Muscle of arm (tissue), 12 donors: ENCODE data around the gene GCH1. TPM values are rescaled to one million over a fixed set of nuclear protein-coding genes. Genes with fewer than 3 reads are reported as not detected.
A peak's percentile ranks its signal among the peaks of the same experiment; 100 is the strongest.
"Not testable (repeated sequence)": the region's sequence is repeated elsewhere in the genome, so short reads cannot be mapped to it uniquely, and the experiment has no call there.

ENCODE experiments used
- DNase-seq: peaks from one replicate; pipeline ENCODE4 v3.0.0-alpha.2; 2013
- polyA plus RNA-seq, 12 donors: library from polyadenylated mRNA; unstranded; fragments of 120-200 nt; gene quantifications; one replicate each; pipeline ENCODE4 v1.2.1, GENCODE V29; 2013; ENCODE audit not compliant: insufficient read length in 12 of 12

The GCH1 gene
- polyA plus RNA-seq, 12 donors: 3.9 to 7.2 (median 4.2) TPM; not detected in 1

DNA sequence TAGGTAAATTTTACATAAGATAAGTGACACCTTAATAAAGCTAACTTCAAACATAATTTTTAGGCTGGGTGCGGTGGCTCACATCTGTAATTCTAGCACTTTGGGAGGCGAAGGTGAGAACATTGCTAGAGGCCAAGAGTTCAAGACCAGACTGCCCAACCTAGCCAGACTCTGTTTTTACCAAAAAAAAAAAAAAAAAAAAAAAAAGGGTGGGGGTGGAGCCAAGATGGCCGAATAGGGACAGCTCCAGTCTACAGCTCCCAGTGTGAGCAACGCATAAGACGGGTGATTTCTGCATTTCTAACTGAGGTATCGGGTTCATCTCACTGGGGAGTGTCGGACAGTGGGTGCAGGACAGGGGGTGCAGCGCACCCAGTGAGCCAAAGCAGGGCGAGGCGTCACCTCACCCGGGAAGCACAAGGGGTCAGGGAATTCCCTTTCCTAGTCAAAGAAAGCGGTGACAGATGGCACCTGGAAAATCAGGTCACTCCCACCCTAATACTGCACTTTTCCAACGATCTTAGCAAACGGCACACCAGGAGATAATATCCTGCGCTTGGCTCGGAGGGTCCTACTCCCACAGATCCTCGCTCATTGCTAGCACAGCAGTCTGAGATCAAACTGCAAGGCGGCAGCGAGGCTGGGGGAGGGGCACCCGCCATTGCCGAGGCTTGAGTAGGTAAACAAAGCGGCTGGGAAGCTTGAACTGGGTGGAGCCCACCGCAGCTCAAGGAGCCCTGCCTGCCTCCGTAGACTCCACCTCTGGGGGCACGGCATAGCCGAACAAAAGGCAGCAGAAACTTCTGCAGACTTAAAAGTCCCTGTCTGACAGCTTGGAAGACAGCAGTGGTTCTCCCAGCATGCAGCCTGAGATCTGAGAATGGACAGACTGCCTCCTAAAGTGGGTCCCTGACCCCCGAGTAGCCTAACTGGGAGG lies 32.2 kb downstream of the GCH1 start:
- DNase-seq: not testable (repeated sequence)

- no peak for DNase-seq
Observed at GRCh38 chr14:54867011-54867410, 35.6 kb downstream of the GCH1 start.

GRCh38 chr14:54866588-54866987 lies 36.0 kb downstream of the GCH1 start:
- no peak for DNase-seq

GRCh38 chr14:54864526-54864925 lies 38.1 kb downstream of the GCH1 start:
- no peak for DNase-seq

- DNase-seq: peak; percentile 36
Observed at GRCh38 chr14:54857830-54858269, 44.8 kb downstream of the GCH1 start.

DNA sequence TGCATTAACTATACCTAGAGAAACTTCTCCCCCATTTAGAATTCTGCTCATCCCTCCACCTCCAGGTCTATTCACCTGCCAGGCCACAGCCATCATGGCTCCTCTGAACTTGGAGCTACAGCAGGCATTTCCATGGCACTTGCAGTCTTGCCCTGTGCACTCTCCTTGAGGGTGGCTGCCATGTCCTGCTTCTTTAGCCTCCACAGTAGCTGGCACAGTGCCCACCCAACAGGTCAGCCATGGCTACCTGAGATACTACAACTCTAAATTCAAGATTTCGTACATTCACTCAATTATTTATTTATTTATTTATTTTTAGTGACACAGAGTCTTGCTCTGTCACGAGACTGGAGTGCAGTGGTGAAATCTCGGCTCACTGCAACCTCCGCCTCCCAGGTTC lies 46.5 kb downstream of the GCH1 start:
- no peak for DNase-seq

- DNase-seq: no peak
Observed at GRCh38 chr14:54854181-54854580, 48.4 kb downstream of the GCH1 start.

DNA sequence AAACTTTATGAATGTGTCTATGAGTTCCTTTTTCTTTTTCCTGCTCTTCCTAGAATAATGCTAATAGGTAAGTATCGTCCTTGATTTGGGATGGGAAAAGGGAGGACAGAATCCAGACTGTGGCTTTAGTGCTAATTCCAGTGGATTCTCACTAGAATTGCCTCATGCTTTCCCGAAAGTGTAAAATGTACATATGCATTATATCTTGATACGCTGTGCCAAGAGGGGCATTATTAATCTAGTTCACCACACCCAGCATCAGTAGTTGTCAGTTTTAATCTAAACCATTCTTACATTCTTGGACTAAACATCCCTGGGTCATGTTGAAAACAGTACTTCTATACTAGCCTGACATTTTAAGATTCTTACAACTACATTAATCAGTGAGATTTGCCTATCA lies 49.3 kb downstream of the GCH1 start:
- DNase-seq: no peak

DNA sequence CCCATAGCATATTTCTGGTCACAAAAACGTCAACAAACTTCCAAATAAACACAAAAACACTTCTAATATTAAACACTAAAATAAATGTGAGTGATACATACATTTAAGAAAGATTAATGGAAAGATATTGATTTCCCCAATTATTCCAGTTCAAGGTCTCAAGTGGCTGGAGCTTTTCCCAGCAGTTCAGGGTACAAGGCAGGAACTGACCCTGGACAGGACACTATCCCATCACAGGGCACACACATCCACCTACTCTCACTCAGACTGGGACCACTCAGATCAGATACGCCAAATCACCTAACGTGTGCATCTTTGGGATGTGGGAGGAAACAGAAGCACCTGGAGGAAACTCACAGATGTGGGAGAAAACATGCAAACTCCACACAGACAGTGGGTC lies 50.4 kb downstream of the GCH1 start:
- no peak for DNase-seq

DNA sequence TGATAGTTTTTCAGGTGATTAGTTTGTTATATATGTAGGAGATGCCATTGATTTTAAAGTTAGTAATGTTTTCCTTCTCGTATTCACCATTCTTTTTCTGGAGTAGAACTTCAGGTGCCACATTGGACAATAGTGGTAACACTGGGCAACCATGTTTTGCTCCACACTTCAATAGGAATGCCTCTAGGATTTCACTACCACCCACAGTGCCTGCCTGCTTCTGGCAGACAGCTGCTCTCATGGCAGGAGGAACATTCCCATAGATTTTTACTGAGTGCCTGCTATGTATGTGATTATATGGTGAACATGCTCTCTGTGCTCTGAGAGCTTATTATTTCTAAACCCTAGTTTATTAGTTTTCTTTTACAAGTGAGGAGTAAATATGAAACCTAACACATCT lies 53.7 kb downstream of the GCH1 start:
- no peak for DNase-seq

- no peak for DNase-seq
Observed at GRCh38 chr14:54845641-54846040, 57.0 kb downstream of the GCH1 start.

GRCh38 chr14:54844479-54844878 lies 58.1 kb downstream of the GCH1 start:
- DNase-seq: no peak

GRCh38 chr14:54840798-54841197 lies 61.8 kb downstream of the GCH1 start:
- no peak for DNase-seq

GRCh38 chr14:54840336-54840735 lies 62.3 kb downstream of the GCH1 start:
- DNase-seq: no peak

- DNase-seq: no peak
Observed at GRCh38 chr14:54839701-54840119, 62.9 kb downstream of the GCH1 start.

- DNase-seq: no peak
Observed at GRCh38 chr14:54838931-54839512, 63.6 kb downstream of the GCH1 start.

DNA sequence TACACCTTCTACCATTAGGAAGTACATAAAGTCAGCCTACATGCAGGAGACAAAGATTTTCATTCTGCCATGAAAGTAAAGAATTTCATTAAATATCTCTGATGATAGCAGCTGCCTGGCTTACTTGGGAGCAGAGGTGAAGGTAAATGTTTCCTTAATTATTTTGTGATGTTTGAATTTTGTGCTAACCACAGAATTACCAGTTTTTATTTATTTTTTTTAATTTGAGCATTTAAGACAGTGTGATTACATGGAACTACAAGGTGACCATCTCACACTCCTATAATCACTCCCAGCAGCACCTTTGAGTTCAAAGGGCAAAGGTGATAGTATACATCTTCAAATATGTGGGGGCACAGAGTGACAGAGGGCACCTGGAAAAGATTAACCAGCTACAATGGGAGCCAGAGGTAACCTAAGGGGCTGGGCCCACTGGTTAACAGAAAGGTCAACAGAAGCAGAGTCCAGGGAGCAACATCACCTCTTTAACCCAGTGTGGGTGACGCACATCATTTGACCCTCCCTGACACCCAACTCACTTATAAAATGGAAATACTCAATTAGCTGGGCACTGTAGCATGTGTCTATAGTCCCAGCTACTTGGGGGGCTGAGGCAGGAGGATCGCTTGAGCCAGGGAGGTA lies 65.0 kb downstream of the GCH1 start:
- DNase-seq: no peak

- no peak for DNase-seq
Observed at GRCh38 chr14:54836231-54836630, 66.4 kb downstream of the GCH1 start.

DNA sequence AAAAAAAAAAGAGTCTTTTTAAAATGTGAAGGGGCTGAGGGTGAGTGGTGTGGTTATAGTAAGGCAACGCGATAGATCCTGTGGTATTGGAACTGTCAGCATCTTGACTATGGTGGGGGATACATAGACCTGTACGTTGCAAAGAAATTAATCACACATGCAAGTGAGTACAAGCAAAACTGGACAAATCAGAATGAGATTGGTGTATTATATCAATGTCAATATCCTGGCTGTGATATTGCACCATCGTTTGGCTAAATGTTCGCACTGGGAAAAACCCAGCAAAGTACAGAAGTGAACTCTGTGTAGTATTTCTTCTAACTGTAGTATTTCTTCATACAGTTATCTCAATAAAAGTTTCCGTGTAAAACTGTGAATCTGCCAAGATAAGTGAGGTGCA lies 67.9 kb downstream of the GCH1 start:
- DNase-seq: no peak

GRCh38 chr14:54834081-54834480 lies 68.5 kb downstream of the GCH1 start:
- DNase-seq: no peak

DNA sequence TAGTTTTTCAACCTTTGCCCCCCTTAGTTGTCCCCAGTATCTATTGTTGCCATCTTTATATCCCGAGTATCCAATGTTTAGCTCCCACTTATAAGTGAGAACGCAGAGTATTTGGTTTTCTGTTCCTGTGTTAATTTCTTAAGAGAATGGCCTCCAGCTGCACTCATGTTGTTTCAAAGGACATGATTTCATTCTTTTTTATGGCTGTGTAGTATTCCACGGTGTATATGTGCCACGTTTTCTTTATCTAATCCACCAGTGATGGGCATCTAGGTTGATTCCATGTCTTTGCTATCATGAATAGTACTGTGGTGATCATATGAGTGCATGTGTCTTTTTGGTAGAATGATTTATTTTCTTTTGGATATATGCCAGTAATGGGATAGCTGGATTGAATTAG lies 72.0 kb downstream of the GCH1 start:
- DNase-seq: no peak

- no peak for DNase-seq
Observed at GRCh38 chr14:54829486-54830224, 73.0 kb downstream of the GCH1 start.
